ENCODE results near the gene NAALADL2. TPM values are rescaled to one million over a fixed set of nuclear protein-coding genes. Genes with fewer than 3 reads are reported as not detected.

The NAALADL2 gene
- total and polyA plus RNA-seq, 2 donors (not counting 1 experiment from before 2014, with no cell fraction given), result not detected

- no peaks in the 10 kb centered on the region for H3K36me3 ChIP-seq (replicated peaks in 1 of 2; ENCODE audit: control extremely low read depth in 1 of 2, control insufficient read depth in 1 of 2, extremely low read depth in 1 of 2, insufficient read depth in 2 of 2, low read length in 1 of 2)
- H4K20me1 ChIP-seq (ENCODE audit: control insufficient read depth, insufficient read depth, low read length, poor library complexity, severe bottlenecking), result no peaks in the 10 kb centered on the region
- no CpG with 5 or more reads among the region's 1 CpG for WGBS (ENCODE audit: insufficient coverage)
- Mint-ChIP-seq H3K4me3 (no peak overlapping the region), H3K27ac (no peak overlapping the region), H3K4me1 (no peaks in the 10 kb centered on the region), H3K27me3 (no peaks in the 10 kb centered on the region), H3K9me3 (ENCODE audit: insufficient read depth) (no peaks in the 10 kb centered on the region)
- no peaks in the 10 kb centered on the region for H3K27me3 ChIP-seq (replicated peaks in 1 of 4; ENCODE audit: control extremely low read depth in 1 of 4, control insufficient read depth in 3 of 4, insufficient read depth in 4 of 4, low read length in 3 of 4)
- no peak overlapping the region for H2AFZ ChIP-seq (ENCODE audit: insufficient read depth, low read depth, low read length, poor library complexity, severe bottlenecking)
- no peaks in the 10 kb centered on the region for H3K79me2 ChIP-seq (ENCODE audit: control insufficient read depth, insufficient read depth, low read length)
- no peak overlapping the region for H3K4me2 ChIP-seq (replicated peaks; ENCODE audit: low read depth, low read length, poor library complexity, severe bottlenecking)
- ChIA-PET POLR2A (no interaction called here), CTCF (no interaction called here)
- DNase-seq (no peak), ATAC-seq (ENCODE audit: low read depth) (no peak)
- H3K4me3 ChIP-seq (ENCODE audit: control extremely low read depth in 1 of 5, extremely low read depth in 1 of 5, insufficient read depth in 1 of 5, low read depth in 2 of 5, low read length in 4 of 5), result no peak overlapping the region
- TF ChIP-seq, protein P1, sequence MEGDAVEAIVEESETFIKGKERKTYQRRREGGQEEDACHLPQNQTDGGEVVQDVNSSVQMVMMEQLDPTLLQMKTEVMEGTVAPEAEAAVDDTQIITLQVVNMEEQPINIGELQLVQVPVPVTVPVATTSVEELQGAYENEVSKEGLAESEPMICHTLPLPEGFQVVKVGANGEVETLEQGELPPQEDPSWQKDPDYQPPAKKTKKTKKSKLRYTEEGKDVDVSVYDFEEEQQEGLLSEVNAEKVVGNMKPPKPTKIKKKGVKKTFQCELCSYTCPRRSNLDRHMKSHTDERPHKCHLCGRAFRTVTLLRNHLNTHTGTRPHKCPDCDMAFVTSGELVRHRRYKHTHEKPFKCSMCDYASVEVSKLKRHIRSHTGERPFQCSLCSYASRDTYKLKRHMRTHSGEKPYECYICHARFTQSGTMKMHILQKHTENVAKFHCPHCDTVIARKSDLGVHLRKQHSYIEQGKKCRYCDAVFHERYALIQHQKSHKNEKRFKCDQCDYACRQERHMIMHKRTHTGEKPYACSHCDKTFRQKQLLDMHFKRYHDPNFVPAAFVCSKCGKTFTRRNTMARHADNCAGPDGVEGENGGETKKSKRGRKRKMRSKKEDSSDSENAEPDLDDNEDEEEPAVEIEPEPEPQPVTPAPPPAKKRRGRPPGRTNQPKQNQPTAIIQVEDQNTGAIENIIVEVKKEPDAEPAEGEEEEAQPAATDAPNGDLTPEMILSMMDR (IDR thresholded peaks at IDR 0.05), result no peak
- H3K9me3 ChIP-seq (ENCODE audit: control extremely low read depth in 1 of 3, control insufficient read depth in 2 of 3, insufficient read depth in 1 of 3, low read length in 2 of 3), result peaks cover 0 to 1% (median 0%) of the 10 kb centered on the region in 3 donors
- H3K4me1 ChIP-seq (ENCODE audit: control insufficient read depth in 2 of 2, insufficient read depth in 2 of 2, low read length in 2 of 2), result no peaks in the 10 kb centered on the region
- no peak overlapping the region for H3K9ac ChIP-seq (ENCODE audit: low read length)
- H3K27ac ChIP-seq (ENCODE audit: low read length in 2 of 2), result no peak overlapping the region
- intact Hi-C loops (cut with micrococcal nuclease), result no loop called here
Observed at GRCh38 chr3:175279911-175280310, 420.8 kb downstream of the NAALADL2 start.

GRCh38 chr3:175287361-175287963, 428.3 kb downstream of the NAALADL2 start:
- H3K9me3 Mint-ChIP-seq (ENCODE audit: insufficient read depth), result no peaks in the 10 kb centered on the region
- POLR2A ChIA-PET, result no interaction called here
- H3K79me2 ChIP-seq (ENCODE audit: control insufficient read depth, insufficient read depth, low read length), result no peaks in the 10 kb centered on the region
- no peak overlapping the region for H3K4me3 Mint-ChIP-seq
- H3K4me1 ChIP-seq (ENCODE audit: control insufficient read depth in 2 of 2, insufficient read depth in 2 of 2, low read length in 2 of 2), result no peaks in the 10 kb centered on the region
- no peaks in the 10 kb centered on the region for H3K9me3 ChIP-seq (ENCODE audit: control extremely low read depth in 1 of 3, control insufficient read depth in 2 of 3, insufficient read depth in 1 of 3, low read length in 2 of 3)
- H3K9ac ChIP-seq (ENCODE audit: low read length), result no peak overlapping the region
- H3K27ac ChIP-seq (ENCODE audit: low read length in 2 of 2), result no peak overlapping the region
- CTCF ChIA-PET, result no interaction called here
- no peak for TF ChIP-seq EZH2 (IDR thresholded peaks at IDR 0.05; ENCODE audit: borderline replicate concordance, insufficient read depth, low read depth, low read length, poor library complexity, severe bottlenecking)
- TF ChIP-seq, protein P1 (IDR thresholded peaks at IDR 0.05), result no peak
- ATAC-seq (ENCODE audit: low read depth) (no peak), DNase-seq (no peak)
- no peak overlapping the region for H2AFZ ChIP-seq (ENCODE audit: insufficient read depth, low read depth, low read length, poor library complexity, severe bottlenecking)
- H3K27ac Mint-ChIP-seq, result no peak overlapping the region
- H3K4me2 ChIP-seq (replicated peaks; ENCODE audit: low read depth, low read length, poor library complexity, severe bottlenecking), result no peak overlapping the region
- H3K27me3 ChIP-seq (replicated peaks in 1 of 4; ENCODE audit: control extremely low read depth in 1 of 4, control insufficient read depth in 3 of 4, insufficient read depth in 4 of 4, low read length in 3 of 4), result no peaks in the 10 kb centered on the region
- H3K4me3 ChIP-seq (ENCODE audit: control extremely low read depth in 1 of 5, extremely low read depth in 1 of 5, insufficient read depth in 1 of 5, low read depth in 2 of 5, low read length in 4 of 5), result no peak overlapping the region
- no CpG with 5 or more reads among the region's 3 CpGs for WGBS (ENCODE audit: insufficient coverage)
- no peaks in the 10 kb centered on the region for H3K36me3 ChIP-seq (replicated peaks in 1 of 2; ENCODE audit: control extremely low read depth in 1 of 2, control insufficient read depth in 1 of 2, extremely low read depth in 1 of 2, insufficient read depth in 2 of 2, low read length in 1 of 2)
- intact Hi-C loops (cut with micrococcal nuclease), result no loop called here
- no peaks in the 10 kb centered on the region for H4K20me1 ChIP-seq (ENCODE audit: control insufficient read depth, insufficient read depth, low read length, poor library complexity, severe bottlenecking)
- no peaks in the 10 kb centered on the region for H3K4me1 Mint-ChIP-seq
- H3K27me3 Mint-ChIP-seq, result no peaks in the 10 kb centered on the region

Data from B cell (primary cell).